Raji (cell line): ENCODE results near the gene PSMC3IP.
A peak's percentile ranks its signal among the peaks of the same experiment; 100 is the strongest.

Experiments used
- POLR2A ChIP-seq: IDR thresholded peaks from 2 replicates; pipeline ENCODE4 v1.6.1; 2011; ENCODE audit warnings: low read depth, low read length, control low read depth; ENCODE audit not compliant: insufficient read depth

PSMC3IP gene

GRCh38 chr17:42591411-42591810 is 13.9 kb upstream of the PSMC3IP start:
- no peak for TF ChIP-seq POLR2A

- no peak for TF ChIP-seq POLR2A
Measured at GRCh38 chr17:42590886-42591285, 13.4 kb upstream of the PSMC3IP start.

- TF ChIP-seq POLR2A: no peak
Measured at GRCh38 chr17:42586514-42587230, 9.1 kb upstream of the PSMC3IP start.

- TF ChIP-seq POLR2A: no peak
Measured at GRCh38 chr17:42585353-42585752, 7.8 kb upstream of the PSMC3IP start.

GRCh38 chr17:42584880-42585279 is 7.4 kb upstream of the PSMC3IP start:
- TF ChIP-seq POLR2A: no peak

GRCh38 chr17:42581744-42582270 is 4.3 kb upstream of the PSMC3IP start:
- no peak for TF ChIP-seq POLR2A

- TF ChIP-seq POLR2A: no peak
Measured at GRCh38 chr17:42579794-42580551, 2.4 kb upstream of the PSMC3IP start.

DNA sequence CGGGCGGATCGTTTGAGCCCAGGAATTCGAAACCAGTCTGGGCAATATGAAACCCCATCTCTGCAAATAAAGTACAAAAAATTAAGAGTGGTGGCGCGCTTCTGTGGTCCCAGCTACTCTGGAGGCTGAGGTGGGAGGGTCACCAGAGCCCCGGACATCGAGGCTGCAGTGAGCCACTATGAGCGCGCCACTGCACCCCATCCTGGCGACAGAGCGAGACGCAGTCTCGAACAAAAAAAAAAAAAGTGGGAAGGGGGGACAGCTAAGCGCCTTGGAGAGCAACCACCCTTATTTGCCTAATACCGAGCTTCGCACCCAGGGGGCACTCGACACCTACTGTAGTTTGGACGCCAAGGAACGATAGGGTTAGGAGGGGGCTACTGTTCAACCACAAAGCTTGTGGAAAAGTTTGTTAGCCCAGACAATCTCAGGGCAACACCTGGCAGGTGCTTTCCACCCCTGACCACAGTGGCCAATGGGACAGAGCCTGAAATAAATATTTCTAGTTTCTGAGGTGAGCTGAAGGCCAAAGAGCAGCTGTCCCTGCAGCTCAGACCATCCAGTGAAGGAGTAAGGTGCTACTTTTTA is 847 bp upstream of the PSMC3IP start:
- 0 out of 2 replicates have a peak, but pooled peaks have one; percentile 22 for TF ChIP-seq POLR2A

- TF ChIP-seq POLR2A: no peak
Measured at GRCh38 chr17:42577140-42577531, 393 bp downstream of the PSMC3IP start.

DNA sequence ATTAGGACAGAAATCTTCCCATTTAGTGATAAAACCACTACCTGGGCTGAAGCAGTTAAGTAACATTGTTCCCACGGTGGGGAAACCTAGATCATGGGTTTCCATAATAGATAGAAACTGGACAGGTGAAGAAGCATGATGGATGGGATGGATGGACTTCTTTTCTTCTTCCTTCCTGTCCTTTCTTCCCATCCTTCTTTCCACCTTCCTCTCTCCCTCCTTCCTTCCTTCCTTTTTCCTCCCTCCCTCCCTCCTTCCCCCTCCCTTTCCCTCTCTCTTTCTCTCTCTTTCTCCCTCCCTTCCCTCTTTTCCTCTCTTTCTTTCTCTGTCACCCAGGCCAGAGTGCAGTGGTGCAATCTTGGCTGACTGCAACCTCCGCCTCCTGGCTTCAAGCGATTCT is 3.1 kb downstream of the PSMC3IP start:
- no peak for TF ChIP-seq POLR2A

- TF ChIP-seq POLR2A: 0 out of 2 replicates have a peak, but pooled peaks have one; percentile 10
Measured at GRCh38 chr17:42573095-42573494, 4.4 kb downstream of the PSMC3IP start.

- TF ChIP-seq POLR2A: no peak
Measured at GRCh38 chr17:42571435-42572225, 5.9 kb downstream of the PSMC3IP start.

DNA sequence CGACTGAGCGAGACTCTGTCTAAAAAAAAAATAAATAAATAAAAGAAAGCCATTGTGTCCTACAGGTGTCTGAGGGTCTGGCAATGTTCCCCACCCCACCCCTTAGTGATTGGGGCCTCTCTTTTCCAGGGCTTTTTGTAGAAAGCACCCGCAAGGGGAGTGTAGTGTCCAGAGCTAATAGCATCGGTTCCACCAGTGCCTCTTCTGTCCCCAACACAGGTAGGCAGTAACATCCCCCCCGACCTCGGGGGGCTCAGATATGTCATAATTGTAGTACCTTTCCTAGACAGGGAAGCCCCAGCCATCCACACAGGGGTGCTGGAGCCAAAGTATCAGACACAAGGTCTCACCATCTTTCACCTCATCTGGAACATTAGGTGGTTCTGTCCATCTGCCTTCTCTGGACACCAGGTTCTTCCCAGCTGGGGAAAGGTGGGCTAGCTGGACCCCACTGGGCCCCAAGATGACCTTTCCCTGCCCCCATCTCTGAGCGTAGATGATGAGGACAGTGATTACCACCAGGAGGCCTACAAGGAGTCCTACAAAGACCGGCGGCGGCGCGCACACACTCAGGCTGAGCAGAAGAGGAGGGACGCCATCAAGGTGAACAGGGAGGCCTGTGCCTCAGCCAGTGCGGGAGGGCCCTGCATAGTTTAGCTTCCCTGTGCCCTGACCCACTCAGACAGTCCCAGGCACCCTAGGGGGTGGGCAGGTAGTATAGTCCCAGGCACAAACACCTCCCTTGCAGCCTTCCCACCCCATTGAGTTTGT is 9.0 kb downstream of the PSMC3IP start:
- 0 out of 2 replicates have a peak, but pooled peaks have one; percentile 19 for TF ChIP-seq POLR2A
